HepG2 (cell line): Measurements from ENCODE around the gene ZC3H18. TPM values are rescaled to one million over a fixed set of nuclear protein-coding genes. Genes with fewer than 3 reads are reported as not detected.

Source experiments
- FOXC1 ChIP-seq: sonication (generic); formaldehyde crosslinking; IDR thresholded peaks from 2 replicates; pipeline ENCODE4 v1.8.0; 2022; ENCODE audit warnings: mild to moderate bottlenecking, missing genetic modification reagents, borderline replicate concordance
- GTF3A ChIP-seq: sonication (generic); formaldehyde crosslinking; conservative IDR thresholded peaks from 2 replicates; pipeline ENCODE4 v1.4.0; 2020; ENCODE audit warnings: mild to moderate bottlenecking, missing genetic modification reagents
- ISX ChIP-seq: sonication (generic); formaldehyde crosslinking; conservative IDR thresholded peaks from 2 replicates; pipeline ENCODE4 v1.5.0; 2020; ENCODE audit warnings: missing genetic modification reagents
- MYC ChIP-seq: sonication (generic); formaldehyde crosslinking; IDR thresholded peaks from 2 replicates; pipeline ENCODE4 v1.9.0; 2021; ENCODE audit warnings: missing genetic modification reagents, borderline replicate concordance
- MZF1 ChIP-seq: sonication (generic); formaldehyde crosslinking; IDR thresholded peaks from 2 replicates; pipeline ENCODE4 v1.8.1; 2023; ENCODE audit warnings: mild to moderate bottlenecking, missing genetic modification reagents, borderline replicate concordance
- PHF21A ChIP-seq: sonication (generic); formaldehyde crosslinking; IDR thresholded peaks from 2 replicates; pipeline ENCODE4 v1.5.0; 2020; ENCODE audit warnings: mild to moderate bottlenecking, missing genetic modification reagents
- ZNF317 ChIP-seq: sonication (generic); formaldehyde crosslinking; IDR thresholded peaks from 2 replicates; pipeline ENCODE4 v1.5.0; 2020; ENCODE audit warnings: mild to moderate bottlenecking, missing genetic modification reagents
- ZNF430 ChIP-seq: sonication (generic); formaldehyde crosslinking; IDR thresholded peaks from 2 replicates; pipeline ENCODE4 v1.9.0; 2021; ENCODE audit warnings: mild to moderate bottlenecking, missing genetic modification reagents
- ZNF557 ChIP-seq: sonication (generic); formaldehyde crosslinking; IDR thresholded peaks from 2 replicates; pipeline ENCODE4 v1.4.0; 2020; ENCODE audit warnings: missing genetic modification reagents
- ZNF850 ChIP-seq: sonication (generic); formaldehyde crosslinking; conservative IDR thresholded peaks from 2 replicates; pipeline ENCODE4 v1.9.0; 2021; ENCODE audit warnings: mild to moderate bottlenecking, missing genetic modification reagents
- ZSCAN12 ChIP-seq: sonication (generic); formaldehyde crosslinking; IDR thresholded peaks from 2 replicates; pipeline ENCODE4 v1.9.0; 2021; ENCODE audit warnings: mild to moderate bottlenecking, missing genetic modification reagents
- polyA plus RNA-seq, 8 experiments: library from polyadenylated mRNA; depleted of rRNA in 3 of 8; stranded (reverse) in 7 of 8; unstranded in 1 of 8; fragments of >200 nt; fragmentation: Illumina TruSeq in 4 of 8; extraction: Trizol in 4 of 8; gene quantifications; 2 replicates each; pipeline versions ENCODE4 v1.2.1 to v1.2.3, GENCODE V29; 2011 to 2016; ENCODE audit warnings: low read depth in 4 of 8, missing spikeins in 1 of 8, mixed read lengths in 1 of 8; ENCODE audit not compliant: insufficient read depth in 1 of 8
- total RNA-seq, 5 experiments: library from RNA; depleted of rRNA; stranded (reverse); fragments of >200 nt; fragmentation: Illumina TruSeq; extraction: Trizol; gene quantifications; 2 replicates each; pipeline ENCODE4 v1.2.3, GENCODE V29; 2016; ENCODE audit warnings: low read depth in 1 of 5
- TF ChIP-seq, protein P1 (sequence below): sonication (generic); formaldehyde crosslinking; IDR thresholded peaks from 2 replicates; pipeline ENCODE4 v1.8.0; 2022; ENCODE audit warnings: mild to moderate bottlenecking, missing genetic modification reagents
- TF ChIP-seq, protein P2 (sequence below): sonication (generic); formaldehyde crosslinking; conservative IDR thresholded peaks from 2 replicates; pipeline ENCODE4 v1.4.0; 2020; ENCODE audit warnings: mild to moderate bottlenecking, missing genetic modification reagents, moderate library complexity
- TF ChIP-seq, protein P3 (sequence below), 2 experiments: sonication (generic) in 1 of 2; formaldehyde crosslinking in 1 of 2; IDR thresholded peaks; 2 replicates each; pipeline versions ENCODE4 v1.5.1 to v1.6.1; 2011 to 2020; ENCODE audit warnings: borderline replicate concordance in 1 of 2, low read depth in 1 of 2, low read length in 1 of 2, mild to moderate bottlenecking in 1 of 2, missing genetic modification reagents in 1 of 2, moderate library complexity in 1 of 2
- TF ChIP-seq, protein P4 (sequence below): sonication (generic); formaldehyde crosslinking; IDR thresholded peaks from 2 replicates; pipeline ENCODE4 v1.4.0; 2020; ENCODE audit warnings: mild to moderate bottlenecking, missing genetic modification reagents
- TF ChIP-seq, protein P5 (sequence below): IDR thresholded peaks from 2 replicates; pipeline ENCODE4 v1.6.1; 2018; ENCODE audit warnings: missing genetic modification reagents, mild to moderate bottlenecking, missing compliant biosample characterization
- TF ChIP-seq, protein P6 (sequence below): sonication (generic); formaldehyde crosslinking; conservative IDR thresholded peaks from 2 replicates; pipeline ENCODE4 v1.5.0; 2020; ENCODE audit warnings: missing genetic modification reagents

Gene ZC3H18
- total and polyA plus RNA-seq, 2 of the 13 experiments (the other 11 are each of a cell fraction or from before 2014, with no cell fraction given): 11.2 to 27.4 TPM

DNA sequence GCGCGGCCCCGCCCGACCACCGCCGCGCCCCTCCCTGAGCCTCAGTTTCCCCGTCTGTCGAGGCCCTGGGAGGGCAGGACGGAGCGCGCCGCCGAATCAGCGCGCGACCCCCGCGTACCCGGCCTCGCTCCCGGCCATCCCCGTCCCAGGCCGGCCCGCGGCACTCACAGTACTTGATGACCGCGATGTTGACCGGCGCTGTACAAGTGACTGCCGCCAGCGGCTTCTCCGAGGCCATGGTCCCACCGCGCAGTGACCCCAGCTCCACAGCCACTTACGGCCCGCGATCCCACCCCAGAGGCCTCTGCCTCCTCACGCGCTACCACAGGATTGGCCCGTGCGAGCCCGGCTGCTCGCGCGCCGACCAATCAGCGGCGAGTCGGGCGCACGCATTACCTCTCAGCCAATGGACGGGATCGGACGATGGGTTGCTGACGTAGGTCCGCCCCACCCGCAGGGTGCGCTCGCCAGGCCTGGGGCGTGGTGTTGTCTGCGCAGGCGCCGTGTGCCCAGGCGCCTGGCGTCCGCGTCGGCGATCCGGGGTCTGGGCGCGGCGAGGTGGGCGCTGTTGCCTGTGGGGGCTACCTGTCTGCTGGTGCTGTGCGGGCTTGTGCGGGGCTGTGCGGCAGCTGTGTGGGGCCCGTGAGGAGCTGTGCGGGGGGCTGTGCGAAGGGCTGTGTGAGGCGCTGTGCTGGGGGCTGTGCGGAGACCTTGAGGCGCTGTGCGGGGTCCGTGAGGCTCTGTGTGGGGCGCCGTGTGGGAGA, 92.8 kb downstream of the ZC3H18 start, which contains the start of gene MVD (continued):
- TF ChIP-seq, protein P1, sequence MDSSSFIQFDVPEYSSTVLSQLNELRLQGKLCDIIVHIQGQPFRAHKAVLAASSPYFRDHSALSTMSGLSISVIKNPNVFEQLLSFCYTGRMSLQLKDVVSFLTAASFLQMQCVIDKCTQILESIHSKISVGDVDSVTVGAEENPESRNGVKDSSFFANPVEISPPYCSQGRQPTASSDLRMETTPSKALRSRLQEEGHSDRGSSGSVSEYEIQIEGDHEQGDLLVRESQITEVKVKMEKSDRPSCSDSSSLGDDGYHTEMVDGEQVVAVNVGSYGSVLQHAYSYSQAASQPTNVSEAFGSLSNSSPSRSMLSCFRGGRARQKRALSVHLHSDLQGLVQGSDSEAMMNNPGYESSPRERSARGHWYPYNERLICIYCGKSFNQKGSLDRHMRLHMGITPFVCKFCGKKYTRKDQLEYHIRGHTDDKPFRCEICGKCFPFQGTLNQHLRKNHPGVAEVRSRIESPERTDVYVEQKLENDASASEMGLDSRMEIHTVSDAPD (CRISPR knock-in tag): 0 out of 2 replicates have a peak, but pooled peaks have one; percentile 45
- TF ChIP-seq ZNF850 (CRISPR knock-in tag) (peak; percentile 84; the same call in 1 of the 2 replicates), PHF21A (peak; percentile 87), ZNF317 (no peak; the same call in 1 of the 2 replicates), ZNF557 (CRISPR knock-in tag) (no peak), ISX (CRISPR knock-in tag) (no peak), ZSCAN12 (CRISPR knock-in tag) (no peak; the same call in 1 of the 2 replicates), GTF3A (CRISPR knock-in tag) (peak; percentile 93; the same call in 1 of the 2 replicates), MZF1 (CRISPR knock-in tag) (no peak), ZNF430 (peak; percentile 73), FOXC1 (CRISPR knock-in tag) (0 out of 2 replicates have a peak, but pooled peaks have one; percentile 88), MYC (peak; percentile 86)
- TF ChIP-seq, protein P2, sequence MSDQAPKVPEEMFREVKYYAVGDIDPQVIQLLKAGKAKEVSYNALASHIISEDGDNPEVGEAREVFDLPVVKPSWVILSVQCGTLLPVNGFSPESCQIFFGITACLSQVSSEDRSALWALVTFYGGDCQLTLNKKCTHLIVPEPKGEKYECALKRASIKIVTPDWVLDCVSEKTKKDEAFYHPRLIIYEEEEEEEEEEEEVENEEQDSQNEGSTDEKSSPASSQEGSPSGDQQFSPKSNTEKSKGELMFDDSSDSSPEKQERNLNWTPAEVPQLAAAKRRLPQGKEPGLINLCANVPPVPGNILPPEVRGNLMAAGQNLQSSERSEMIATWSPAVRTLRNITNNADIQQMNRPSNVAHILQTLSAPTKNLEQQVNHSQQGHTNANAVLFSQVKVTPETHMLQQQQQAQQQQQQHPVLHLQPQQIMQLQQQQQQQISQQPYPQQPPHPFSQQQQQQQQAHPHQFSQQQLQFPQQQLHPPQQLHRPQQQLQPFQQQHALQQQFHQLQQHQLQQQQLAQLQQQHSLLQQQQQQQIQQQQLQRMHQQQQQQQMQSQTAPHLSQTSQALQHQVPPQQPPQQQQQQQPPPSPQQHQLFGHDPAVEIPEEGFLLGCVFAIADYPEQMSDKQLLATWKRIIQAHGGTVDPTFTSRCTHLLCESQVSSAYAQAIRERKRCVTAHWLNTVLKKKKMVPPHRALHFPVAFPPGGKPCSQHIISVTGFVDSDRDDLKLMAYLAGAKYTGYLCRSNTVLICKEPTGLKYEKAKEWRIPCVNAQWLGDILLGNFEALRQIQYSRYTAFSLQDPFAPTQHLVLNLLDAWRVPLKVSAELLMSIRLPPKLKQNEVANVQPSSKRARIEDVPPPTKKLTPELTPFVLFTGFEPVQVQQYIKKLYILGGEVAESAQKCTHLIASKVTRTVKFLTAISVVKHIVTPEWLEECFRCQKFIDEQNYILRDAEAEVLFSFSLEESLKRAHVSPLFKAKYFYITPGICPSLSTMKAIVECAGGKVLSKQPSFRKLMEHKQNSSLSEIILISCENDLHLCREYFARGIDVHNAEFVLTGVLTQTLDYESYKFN (CRISPR knock-in tag): peak; percentile 56
- TF ChIP-seq, protein P3, sequence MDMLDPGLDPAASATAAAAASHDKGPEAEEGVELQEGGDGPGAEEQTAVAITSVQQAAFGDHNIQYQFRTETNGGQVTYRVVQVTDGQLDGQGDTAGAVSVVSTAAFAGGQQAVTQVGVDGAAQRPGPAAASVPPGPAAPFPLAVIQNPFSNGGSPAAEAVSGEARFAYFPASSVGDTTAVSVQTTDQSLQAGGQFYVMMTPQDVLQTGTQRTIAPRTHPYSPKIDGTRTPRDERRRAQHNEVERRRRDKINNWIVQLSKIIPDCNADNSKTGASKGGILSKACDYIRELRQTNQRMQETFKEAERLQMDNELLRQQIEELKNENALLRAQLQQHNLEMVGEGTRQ (IDR thresholded peaks at IDR 0.05; ENCODE audit: low read depth, low read length): peak; percentile 3; the same call in 1 of the 2 replicates
- TF ChIP-seq, protein P3 (CRISPR knock-in tag; IDR thresholded peaks at IDR 0.05; ENCODE audit: borderline replicate concordance): peak; percentile 32; the same call in 1 of the 2 replicates
- TF ChIP-seq, protein P4, sequence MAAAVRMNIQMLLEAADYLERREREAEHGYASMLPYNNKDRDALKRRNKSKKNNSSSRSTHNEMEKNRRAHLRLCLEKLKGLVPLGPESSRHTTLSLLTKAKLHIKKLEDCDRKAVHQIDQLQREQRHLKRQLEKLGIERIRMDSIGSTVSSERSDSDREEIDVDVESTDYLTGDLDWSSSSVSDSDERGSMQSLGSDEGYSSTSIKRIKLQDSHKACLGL (CRISPR knock-in tag): peak; percentile 83
- TF ChIP-seq, protein P5, sequence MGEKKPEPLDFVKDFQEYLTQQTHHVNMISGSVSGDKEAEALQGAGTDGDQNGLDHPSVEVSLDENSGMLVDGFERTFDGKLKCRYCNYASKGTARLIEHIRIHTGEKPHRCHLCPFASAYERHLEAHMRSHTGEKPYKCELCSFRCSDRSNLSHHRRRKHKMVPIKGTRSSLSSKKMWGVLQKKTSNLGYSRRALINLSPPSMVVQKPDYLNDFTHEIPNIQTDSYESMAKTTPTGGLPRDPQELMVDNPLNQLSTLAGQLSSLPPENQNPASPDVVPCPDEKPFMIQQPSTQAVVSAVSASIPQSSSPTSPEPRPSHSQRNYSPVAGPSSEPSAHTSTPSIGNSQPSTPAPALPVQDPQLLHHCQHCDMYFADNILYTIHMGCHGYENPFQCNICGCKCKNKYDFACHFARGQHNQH (CRISPR knock-in tag): peak; percentile 73
- TF ChIP-seq, protein P6, sequence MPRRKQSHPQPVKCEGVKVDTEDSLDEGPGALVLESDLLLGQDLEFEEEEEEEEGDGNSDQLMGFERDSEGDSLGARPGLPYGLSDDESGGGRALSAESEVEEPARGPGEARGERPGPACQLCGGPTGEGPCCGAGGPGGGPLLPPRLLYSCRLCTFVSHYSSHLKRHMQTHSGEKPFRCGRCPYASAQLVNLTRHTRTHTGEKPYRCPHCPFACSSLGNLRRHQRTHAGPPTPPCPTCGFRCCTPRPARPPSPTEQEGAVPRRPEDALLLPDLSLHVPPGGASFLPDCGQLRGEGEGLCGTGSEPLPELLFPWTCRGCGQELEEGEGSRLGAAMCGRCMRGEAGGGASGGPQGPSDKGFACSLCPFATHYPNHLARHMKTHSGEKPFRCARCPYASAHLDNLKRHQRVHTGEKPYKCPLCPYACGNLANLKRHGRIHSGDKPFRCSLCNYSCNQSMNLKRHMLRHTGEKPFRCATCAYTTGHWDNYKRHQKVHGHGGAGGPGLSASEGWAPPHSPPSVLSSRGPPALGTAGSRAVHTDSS (CRISPR knock-in tag): no peak
